GM18907 (cell line): ENCODE measurements around the gene GGT5.
"Not testable (repeated sequence)": the region's sequence is repeated elsewhere in the genome, so short reads cannot be mapped to it uniquely, and the experiment has no call there.

Source experiments
- ATAC-seq: cut with Tn5 transposase; IDR thresholded peaks from one replicate; pipeline ENCODE4 v1.9.1; 2021; ENCODE audit warnings: mild to moderate bottlenecking, moderate library complexity; ENCODE audit not compliant: unreplicated experiment

GGT5 gene

DNA sequence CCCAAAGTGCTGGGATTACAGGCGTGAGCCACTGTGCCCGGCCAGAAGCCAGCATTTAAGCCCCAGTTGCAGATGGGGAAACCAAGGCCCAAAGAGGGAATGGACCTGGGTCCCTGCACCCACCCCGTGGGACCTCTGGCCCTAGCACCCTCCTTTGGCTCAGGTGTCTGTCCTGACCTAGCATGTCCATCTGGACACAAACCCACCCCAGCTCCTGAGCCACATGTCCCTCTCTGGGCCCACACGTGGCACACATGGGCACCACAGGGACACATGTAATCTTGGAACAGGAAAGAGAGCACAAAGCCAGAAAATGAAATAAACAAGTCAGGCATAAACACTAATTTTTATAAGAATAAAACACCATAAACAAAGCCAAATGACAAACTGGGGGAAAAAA lies 9.6 kb downstream of the GGT5 start:
- no peak for ATAC-seq

DNA sequence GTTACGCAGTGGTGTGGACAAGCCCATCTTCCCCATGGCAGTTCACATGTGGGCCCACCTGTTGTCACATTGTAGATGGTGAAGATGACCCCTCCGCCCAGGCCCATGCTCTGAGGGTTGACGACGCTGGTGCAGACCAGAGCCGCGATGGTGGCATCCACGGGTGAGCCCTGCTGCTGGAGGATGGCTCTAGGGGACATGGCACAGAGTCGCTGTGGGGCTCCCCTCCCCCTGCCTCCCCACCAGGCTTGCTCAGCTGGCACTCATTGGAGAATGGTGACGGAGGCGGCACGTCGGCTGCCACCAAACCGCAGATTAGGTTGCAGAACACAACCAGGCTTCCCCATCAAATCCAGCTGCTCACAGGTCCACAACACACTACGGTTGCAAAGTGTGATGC lies 11.1 kb downstream of the GGT5 start:
- ATAC-seq, result no peak

DNA sequence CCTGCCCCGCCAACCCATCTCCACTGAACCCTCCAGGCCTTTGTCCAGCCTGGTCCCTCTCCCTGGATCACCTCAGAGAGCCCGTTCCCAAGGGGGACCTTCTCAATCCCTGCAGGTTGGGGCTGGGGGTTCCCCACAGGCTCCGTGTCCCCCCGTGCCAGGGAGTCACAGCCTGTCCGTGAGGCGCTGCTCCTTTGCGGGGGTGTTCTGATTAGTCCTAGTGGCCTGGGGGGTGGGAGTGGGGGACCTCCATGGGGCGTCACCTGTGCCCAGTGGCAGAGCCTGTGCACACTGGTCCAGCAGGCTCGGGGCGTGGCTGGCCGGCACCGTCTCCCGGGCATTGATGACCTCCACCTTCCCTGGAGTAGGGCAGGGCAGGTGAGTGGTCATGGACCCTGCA lies 11.6 kb downstream of the GGT5 start:
- no peak for ATAC-seq

DNA sequence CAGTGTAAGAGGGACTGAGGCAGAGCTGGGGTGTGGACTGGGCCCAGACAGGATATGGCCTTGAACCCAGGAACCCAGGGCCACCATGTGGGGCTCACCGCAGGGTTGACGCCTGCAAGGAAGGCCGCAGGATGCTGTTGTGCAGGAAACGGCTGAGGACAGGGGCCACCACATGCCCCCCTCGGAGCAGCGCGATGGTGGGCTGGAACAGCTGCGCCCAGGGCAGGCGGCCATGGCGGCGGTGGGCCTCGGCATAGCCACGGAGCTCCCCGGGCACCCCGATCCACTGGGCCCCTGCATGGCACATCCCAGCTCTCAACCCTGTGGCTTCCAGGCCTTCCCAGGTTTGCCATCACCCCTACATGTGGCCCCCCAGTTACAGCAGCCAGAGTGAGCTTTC lies 12.2 kb downstream of the GGT5 start:
- no peak for ATAC-seq

GRCh38 chr22:24232124-24232523 lies 12.8 kb downstream of the GGT5 start:
- ATAC-seq, result no peak

- ATAC-seq, result no peak
These were observed 13.2 kb downstream of the GGT5 start for GRCh38 chr22:24231706-24232105.

- ATAC-seq, result no peak
These were observed 13.8 kb downstream of the GGT5 start for GRCh38 chr22:24230911-24231656.

GRCh38 chr22:24225951-24226350 lies 18.9 kb downstream of the GGT5 start:
- no peak for ATAC-seq

- ATAC-seq, result no peak
These were observed 19.8 kb downstream of the GGT5 start for GRCh38 chr22:24225044-24225601.

DNA sequence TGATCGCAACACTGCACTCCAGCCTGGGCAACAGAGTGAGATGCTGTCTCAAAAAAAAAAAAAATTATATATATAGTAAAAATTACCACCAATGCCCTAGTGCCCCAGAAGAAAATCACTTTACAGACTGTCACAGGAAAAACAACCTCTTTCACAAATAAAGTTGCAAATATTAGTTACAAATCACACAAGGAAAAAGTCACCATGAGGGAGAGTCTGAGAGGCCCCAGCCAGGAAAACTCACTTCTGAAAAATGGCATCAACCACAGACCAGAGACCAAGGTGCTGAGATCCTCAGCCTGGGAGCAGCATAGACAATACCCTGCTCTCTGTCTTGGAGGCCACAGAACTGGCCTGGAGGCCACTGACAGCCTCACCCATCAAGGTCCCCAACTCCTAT lies 20.4 kb downstream of the GGT5 start:
- ATAC-seq, result no peak

DNA sequence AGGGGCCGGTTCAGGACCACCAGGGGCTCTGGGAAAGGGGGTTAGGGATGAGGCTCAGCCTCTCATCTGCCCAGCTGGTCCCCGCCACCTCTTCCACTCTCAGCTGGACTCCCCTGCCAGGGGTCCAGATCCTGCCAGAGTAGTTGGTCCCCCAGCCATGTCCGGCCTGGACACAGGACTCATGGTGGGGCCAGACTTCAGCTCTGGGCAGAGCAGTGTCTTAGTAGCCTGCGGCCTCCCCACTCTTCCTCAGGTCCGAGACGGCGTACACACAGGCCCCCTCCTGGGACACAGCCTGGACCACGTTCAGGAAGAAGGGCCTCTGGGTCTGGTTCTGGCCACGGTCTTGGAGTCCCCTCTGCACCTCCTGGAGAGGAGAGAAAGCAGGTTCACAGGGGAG lies 25.1 kb downstream of the GGT5 start:
- ATAC-seq, result no peak

GRCh38 chr22:24217384-24217783 lies 27.5 kb downstream of the GGT5 start:
- ATAC-seq, result no peak

GRCh38 chr22:24216541-24217209 lies 28.2 kb downstream of the GGT5 start:
- no peak for ATAC-seq

DNA sequence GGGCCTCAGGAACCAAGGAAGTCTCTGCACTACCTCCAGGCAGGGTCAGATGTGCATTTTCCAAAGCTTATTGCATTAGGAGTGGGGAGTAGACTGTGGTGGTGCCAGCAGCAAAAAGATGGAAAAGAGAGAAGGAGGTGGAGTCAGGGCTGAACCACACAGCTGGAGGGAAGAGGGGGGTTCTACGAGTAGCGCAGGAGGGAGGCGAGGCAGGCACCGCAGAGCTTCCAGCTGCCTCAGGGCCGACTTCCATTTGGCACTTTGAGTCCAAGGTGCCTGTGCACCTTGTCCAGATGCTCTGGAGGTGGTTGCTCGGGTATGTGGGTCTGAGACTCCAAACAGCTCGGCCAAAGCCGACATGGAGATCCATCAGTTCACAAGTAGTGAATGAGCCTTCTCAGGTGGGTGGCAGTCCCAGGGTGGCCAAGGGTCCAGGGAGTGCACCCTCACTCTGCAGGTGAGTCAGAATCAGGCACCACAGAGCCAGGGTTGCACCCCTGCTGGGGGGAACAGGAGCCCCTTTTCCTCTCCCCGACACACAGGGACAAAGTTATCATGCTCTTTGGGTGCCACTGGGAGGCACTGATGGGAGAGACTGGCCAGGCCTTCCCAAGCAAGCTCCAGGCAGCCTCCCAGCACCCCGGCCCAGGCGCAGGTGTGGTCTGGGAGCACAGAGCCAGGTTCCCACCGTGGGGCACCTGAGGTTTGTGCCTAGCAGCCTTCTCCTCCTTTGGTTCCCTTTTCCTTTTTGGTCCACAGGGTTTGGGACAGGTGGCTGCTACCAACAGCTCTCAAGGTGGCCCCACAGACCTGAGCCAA lies 30.2 kb downstream of the GGT5 start:
- no peak for ATAC-seq

- not testable (repeated sequence) for ATAC-seq
These were observed 31.8 kb downstream of the GGT5 start for GRCh38 chr22:24213111-24213510.

DNA sequence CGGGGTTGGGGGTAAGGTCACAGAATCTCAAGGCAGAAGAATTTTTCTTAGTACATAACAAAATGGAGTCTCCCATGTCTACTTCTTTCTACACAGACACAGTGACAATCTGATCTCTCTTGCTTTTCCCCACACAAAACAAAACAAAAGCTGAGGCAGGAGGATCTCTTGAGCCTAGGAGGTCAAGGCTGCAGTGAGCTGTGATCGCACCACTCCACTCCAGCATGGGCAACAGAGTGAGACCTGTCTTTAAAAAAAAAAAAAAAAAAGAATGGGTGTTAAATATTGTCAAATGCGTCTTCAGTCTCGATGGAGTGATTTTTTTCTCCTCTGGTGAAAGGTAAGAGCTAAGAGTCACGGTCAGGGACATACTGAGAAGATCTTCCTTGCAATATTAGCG lies 33.2 kb downstream of the GGT5 start:
- ATAC-seq, result not testable (repeated sequence)

GRCh38 chr22:24210409-24210808 lies 34.5 kb downstream of the GGT5 start:
- ATAC-seq, result not testable (repeated sequence)

DNA sequence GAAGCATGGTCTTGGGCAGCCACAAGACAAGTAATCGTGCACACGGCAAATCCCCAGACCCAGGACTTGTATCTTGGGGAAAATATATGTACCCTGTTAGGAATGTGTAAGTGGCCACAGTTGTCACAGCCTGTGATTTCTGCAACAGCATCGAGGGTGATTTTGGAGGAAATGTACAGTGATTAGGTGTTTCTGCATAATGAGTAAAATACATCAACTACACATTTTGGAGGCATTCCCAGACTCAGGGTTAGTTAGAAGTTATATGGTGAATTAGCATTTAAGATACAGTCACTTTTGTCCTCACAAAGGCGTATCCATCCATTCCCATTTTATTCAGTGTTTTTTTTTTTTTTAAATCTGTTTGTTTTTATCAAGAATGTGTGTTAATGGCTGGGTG lies 35.2 kb downstream of the GGT5 start:
- ATAC-seq, result no peak

DNA sequence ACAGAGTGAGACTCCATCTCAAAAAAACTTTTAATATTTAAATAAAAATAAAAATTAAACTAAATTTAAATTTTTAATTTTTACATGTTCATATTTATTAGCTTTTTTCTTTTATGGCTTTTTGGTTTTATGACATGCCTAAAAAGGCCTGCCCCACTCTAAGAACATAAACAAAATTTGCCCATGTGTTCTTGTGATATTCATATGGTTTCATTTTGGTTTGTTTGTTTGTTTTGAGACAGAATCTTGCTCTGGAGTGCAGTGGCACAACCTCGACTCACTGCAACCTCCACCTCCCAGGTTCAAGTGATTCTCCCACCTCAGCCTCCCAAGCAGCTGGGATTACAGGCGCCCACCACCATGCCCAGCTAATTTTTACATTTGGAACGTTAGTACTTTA lies 35.9 kb downstream of the GGT5 start:
- ATAC-seq, result no peak

GRCh38 chr22:24208012-24208749 lies 36.7 kb downstream of the GGT5 start:
- ATAC-seq, result no peak
